Left lung (tissue), 10 donors: Measurements from ENCODE around the gene ORAI3. TPM values are rescaled to one million over a fixed set of nuclear protein-coding genes. Genes with fewer than 3 reads are reported as not detected.

Source experiments
- ATAC-seq: fragments of 200-7000 bp; cut with Tn5 transposase; one replicate; pipeline ENCODE4 v1.9.1; 2020; ENCODE audit warnings: moderate library complexity
- DNase-seq, 4 donors: peaks; one replicate each; pipeline ENCODE4 v3.0.0-alpha.2; 2013 to 2020
- H3K27ac ChIP-seq, 2 donors: fragments of 200-600 bp; sonication (generic) in 1 of 2; one replicate each; pipeline versions ENCODE4 v1.5.0 to v1.8.0; 2020 to 2021
- H3K27me3 ChIP-seq, 2 donors: fragments of 200-600 bp; sonication (generic) in 1 of 2; one replicate each; pipeline versions ENCODE4 v1.5.0 to v1.8.0; 2020 to 2021
- H3K36me3 ChIP-seq, 2 donors: fragments of 200-600 bp; sonication (generic) in 1 of 2; one replicate each; pipeline versions ENCODE4 v1.5.0 to v1.8.0; 2020 to 2021
- H3K4me1 ChIP-seq, 2 donors: fragments of 200-600 bp; one replicate each; pipeline ENCODE4 v1.8.0; 2021
- H3K4me3 ChIP-seq, 2 donors: fragments of 200-600 bp; sonication (generic) in 1 of 2; one replicate each; pipeline versions ENCODE4 v1.5.0 to v1.8.0; 2020 to 2021; ENCODE audit warnings: mild to moderate bottlenecking in 1 of 2
- H3K9me3 ChIP-seq, 2 donors: fragments of 200-600 bp; sonication (generic) in 1 of 2; one replicate each; pipeline versions ENCODE4 v1.5.0 to v1.8.0; 2020 to 2021
- intact Hi-C, 2 donors: fragments of 100-400 bp; cut with DNase I; formaldehyde crosslinking; loops; one replicate each; pipeline versions ENCODE4 v1.11.2 to v1.14.2; 2022
- polyA plus RNA-seq, 6 donors: library from polyadenylated mRNA; unstranded; fragments of 120-200 nt; gene quantifications; one replicate each; pipeline ENCODE4 v1.2.1, GENCODE V29; 2013; ENCODE audit not compliant: insufficient read length in 6 of 6
- total RNA-seq, 2 donors: library from RNA; stranded (reverse); fragmentation: NEBNext Ultra II Directional; extraction: Animal tissue kit (Norgen Biotek cat#: 25700); gene quantifications; one replicate each; pipeline ENCODE4 v1.2.1, GENCODE V29; 2021
- TF ChIP-seq, protein P1 (sequence below), 2 donors: fragments of 200-600 bp; sonication (generic) in 1 of 2; IDR thresholded peaks; one replicate each; pipeline versions ENCODE4 v1.5.0 to v1.8.0; 2021; ENCODE audit warnings: antibody characterized with exemption in 2 of 2
- donor health status: DM: no; HTN: yes; CAD: no.
- donor health status: DM: no; HTN: no; CAD: no.

ORAI3 gene
- total and polyA plus RNA-seq, 8 donors = 16.9 to 23.2 (median 18.9) TPM

DNA sequence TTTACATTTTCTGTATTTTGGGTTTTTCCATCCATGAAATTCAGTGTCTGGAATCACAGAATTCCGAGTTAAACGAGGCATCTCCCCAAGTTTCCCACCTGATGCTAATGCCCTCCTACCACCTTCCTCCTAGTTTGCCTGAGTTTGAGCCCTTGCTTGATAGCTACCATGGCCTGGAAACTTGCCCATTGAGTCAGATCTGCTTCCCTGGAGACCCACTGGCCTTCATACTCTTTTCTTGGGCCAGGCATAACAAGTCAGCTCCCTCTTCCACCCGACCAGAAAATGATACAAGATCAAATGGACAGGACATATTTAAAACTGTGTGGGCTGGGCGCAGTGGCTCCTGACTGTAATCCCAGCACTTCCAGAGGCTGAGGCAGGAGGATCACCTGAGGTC is 18.9 kb downstream of the ORAI3 start:
- ATAC-seq (no peak), DNase-seq (no peak)
- H3K4me3 ChIP-seq = no peak overlapping the region
- no peak overlapping the region for H3K27ac ChIP-seq
- no peaks in the 10 kb centered on the region for H3K27me3 ChIP-seq
- intact Hi-C loops = no loop called here
- H3K9me3 ChIP-seq = no peaks in the 10 kb centered on the region
- TF ChIP-seq, protein P1, sequence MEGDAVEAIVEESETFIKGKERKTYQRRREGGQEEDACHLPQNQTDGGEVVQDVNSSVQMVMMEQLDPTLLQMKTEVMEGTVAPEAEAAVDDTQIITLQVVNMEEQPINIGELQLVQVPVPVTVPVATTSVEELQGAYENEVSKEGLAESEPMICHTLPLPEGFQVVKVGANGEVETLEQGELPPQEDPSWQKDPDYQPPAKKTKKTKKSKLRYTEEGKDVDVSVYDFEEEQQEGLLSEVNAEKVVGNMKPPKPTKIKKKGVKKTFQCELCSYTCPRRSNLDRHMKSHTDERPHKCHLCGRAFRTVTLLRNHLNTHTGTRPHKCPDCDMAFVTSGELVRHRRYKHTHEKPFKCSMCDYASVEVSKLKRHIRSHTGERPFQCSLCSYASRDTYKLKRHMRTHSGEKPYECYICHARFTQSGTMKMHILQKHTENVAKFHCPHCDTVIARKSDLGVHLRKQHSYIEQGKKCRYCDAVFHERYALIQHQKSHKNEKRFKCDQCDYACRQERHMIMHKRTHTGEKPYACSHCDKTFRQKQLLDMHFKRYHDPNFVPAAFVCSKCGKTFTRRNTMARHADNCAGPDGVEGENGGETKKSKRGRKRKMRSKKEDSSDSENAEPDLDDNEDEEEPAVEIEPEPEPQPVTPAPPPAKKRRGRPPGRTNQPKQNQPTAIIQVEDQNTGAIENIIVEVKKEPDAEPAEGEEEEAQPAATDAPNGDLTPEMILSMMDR (IDR thresholded peaks at IDR 0.05) = no peak
- H3K4me1 ChIP-seq = no peaks in the 10 kb centered on the region
- H3K36me3 ChIP-seq = peaks cover 0 to 100% of the 10 kb centered on the region in 2 donors

DNA sequence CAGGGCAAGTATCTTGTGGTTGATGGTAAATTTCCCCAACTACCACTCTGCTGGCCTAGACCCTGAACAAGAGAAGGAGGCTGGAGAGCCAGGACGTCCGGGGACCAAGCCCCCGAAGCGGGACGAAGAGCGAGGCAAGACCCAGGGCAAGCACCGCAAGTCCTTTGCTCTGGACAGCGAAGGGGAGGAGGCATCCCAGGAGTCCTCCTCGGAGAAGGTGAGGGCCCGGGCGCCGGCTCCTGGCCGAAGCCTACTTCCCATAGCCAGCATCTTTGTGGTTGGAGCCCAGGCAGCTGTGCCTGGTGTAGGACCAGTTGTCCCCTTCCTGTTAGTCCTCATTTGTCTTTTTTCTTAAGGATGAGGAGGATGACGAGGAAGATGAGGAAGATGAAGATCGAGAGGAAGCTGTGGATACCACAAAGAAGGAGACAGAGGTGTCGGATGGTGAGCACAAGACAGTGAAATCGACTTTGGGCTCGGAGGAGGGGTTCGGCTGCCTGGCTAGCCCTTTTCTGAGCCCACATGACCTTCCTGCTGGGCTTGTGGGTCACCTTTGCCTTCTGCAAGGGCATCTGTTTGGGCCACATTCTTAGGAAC is 20.5 kb downstream of the ORAI3 start:
- Histone ChIP-seq H3K27me3 (no peaks in the 10 kb centered on the region), H3K36me3 (peaks cover 0 to 100% of the 10 kb centered on the region in 2 donors), H3K27ac (no peak overlapping the region), H3K9me3 (no peaks in the 10 kb centered on the region), H3K4me1 (no peaks in the 10 kb centered on the region), H3K4me3 (no peak overlapping the region)
- no peak for DNase-seq
- TF ChIP-seq, protein P1 (IDR thresholded peaks at IDR 0.05) = no peak
- ATAC-seq = no peak
- intact Hi-C loops = no loop called here

DNA sequence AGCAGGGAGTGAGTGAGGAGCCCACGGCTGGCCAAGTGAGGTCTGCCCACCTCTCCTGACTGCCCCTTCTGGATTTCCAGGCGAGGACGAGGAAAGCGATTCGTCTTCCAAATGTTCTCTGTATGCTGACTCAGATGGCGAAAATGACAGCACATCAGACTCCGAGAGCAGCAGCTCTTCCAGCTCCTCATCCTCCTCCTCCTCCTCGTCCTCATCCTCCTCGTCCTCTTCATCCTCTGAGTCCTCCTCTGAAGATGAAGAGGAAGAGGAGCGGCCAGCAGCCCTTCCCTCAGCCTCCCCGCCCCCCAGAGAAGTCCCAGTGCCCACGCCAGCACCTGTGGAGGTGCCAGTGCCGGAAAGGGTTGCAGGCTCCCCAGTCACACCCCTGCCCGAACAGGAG is 22.4 kb downstream of the ORAI3 start:
- no peaks in the 10 kb centered on the region for H3K4me1 ChIP-seq
- H3K4me3 ChIP-seq = no peak overlapping the region
- ATAC-seq = no peak
- H3K27me3 ChIP-seq = no peaks in the 10 kb centered on the region
- no peak for DNase-seq
- no peak overlapping the region for H3K27ac ChIP-seq
- TF ChIP-seq, protein P1 (IDR thresholded peaks at IDR 0.05) = no peak
- peaks cover 0 to 100% of the 10 kb centered on the region in 2 donors for H3K36me3 ChIP-seq
- intact Hi-C loops = no loop called here
- H3K9me3 ChIP-seq = no peaks in the 10 kb centered on the region

DNA sequence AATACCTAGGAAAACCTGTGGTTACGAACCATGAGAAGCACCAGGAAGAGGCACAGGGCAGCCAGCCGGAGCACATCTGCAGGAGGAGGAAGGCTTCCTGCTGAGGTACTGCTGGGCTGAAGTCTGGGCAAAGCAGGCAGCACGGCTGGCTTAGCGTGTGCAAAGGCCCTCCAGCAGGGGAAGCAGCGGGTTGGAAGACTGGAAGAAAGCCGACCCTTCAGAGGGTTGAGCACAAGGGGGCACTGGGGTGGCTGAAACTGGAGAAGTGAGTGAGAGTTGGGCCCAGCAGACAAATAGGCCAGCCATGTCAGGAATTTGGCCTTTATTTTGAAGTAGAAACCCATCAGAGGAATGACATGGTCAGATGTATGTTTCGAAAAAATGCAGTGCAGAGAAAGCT is 24.0 kb downstream of the ORAI3 start:
- H3K27me3 ChIP-seq = no peaks in the 10 kb centered on the region
- no peaks in the 10 kb centered on the region for H3K4me1 ChIP-seq
- ATAC-seq = no peak
- TF ChIP-seq, protein P1 (IDR thresholded peaks at IDR 0.05) = no peak
- H3K4me3 ChIP-seq = no peak overlapping the region
- no peaks in the 10 kb centered on the region for H3K9me3 ChIP-seq
- H3K27ac ChIP-seq = no peak overlapping the region
- no peak for DNase-seq
- intact Hi-C loops = no loop called here
- peaks cover 0 to 100% of the 10 kb centered on the region in 2 donors for H3K36me3 ChIP-seq

DNA sequence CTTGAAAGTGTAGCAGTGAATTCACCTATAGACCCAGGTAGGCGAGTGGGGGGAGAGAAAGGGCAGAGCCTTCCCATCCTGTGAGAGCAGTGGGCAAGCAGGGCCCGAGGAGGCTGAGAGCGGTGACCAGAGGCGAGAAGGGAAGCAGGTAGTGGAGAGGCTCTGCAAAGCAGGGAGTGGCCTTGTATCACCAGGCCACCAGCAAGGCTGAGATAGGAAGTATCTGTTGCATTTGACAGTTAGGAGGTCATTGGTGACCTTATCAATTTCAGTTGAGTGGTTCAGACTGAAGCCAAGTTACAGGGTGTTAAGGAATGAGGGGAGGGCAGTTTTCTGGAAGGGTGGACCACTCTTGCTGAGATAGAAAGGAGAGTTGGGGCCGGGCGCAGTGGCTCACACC is 25.5 kb downstream of the ORAI3 start:
- DNase-seq = no peak
- intact Hi-C loops = no loop called here
- no peaks in the 10 kb centered on the region for H3K9me3 ChIP-seq
- no peak for ATAC-seq
- H3K36me3 ChIP-seq = peaks cover 0 to 100% of the 10 kb centered on the region in 2 donors
- no peaks in the 10 kb centered on the region for H3K27me3 ChIP-seq
- H3K27ac ChIP-seq = no peak overlapping the region
- no peaks in the 10 kb centered on the region for H3K4me1 ChIP-seq
- H3K4me3 ChIP-seq = no peak overlapping the region
- TF ChIP-seq, protein P1 (IDR thresholded peaks at IDR 0.05) = no peak
